Measurements from ENCODE around the gene DDAH1. TPM values are rescaled to one million over a fixed set of nuclear protein-coding genes. Genes with fewer than 3 reads are reported as not detected.

Gene DDAH1
- total and polyA plus RNA-seq, 2 of the 8 experiments (the other 6 are each of a cell fraction or from before 2014, with no cell fraction given) = 22.8 to 54.5 TPM

- TF ChIP-seq, protein P1, sequence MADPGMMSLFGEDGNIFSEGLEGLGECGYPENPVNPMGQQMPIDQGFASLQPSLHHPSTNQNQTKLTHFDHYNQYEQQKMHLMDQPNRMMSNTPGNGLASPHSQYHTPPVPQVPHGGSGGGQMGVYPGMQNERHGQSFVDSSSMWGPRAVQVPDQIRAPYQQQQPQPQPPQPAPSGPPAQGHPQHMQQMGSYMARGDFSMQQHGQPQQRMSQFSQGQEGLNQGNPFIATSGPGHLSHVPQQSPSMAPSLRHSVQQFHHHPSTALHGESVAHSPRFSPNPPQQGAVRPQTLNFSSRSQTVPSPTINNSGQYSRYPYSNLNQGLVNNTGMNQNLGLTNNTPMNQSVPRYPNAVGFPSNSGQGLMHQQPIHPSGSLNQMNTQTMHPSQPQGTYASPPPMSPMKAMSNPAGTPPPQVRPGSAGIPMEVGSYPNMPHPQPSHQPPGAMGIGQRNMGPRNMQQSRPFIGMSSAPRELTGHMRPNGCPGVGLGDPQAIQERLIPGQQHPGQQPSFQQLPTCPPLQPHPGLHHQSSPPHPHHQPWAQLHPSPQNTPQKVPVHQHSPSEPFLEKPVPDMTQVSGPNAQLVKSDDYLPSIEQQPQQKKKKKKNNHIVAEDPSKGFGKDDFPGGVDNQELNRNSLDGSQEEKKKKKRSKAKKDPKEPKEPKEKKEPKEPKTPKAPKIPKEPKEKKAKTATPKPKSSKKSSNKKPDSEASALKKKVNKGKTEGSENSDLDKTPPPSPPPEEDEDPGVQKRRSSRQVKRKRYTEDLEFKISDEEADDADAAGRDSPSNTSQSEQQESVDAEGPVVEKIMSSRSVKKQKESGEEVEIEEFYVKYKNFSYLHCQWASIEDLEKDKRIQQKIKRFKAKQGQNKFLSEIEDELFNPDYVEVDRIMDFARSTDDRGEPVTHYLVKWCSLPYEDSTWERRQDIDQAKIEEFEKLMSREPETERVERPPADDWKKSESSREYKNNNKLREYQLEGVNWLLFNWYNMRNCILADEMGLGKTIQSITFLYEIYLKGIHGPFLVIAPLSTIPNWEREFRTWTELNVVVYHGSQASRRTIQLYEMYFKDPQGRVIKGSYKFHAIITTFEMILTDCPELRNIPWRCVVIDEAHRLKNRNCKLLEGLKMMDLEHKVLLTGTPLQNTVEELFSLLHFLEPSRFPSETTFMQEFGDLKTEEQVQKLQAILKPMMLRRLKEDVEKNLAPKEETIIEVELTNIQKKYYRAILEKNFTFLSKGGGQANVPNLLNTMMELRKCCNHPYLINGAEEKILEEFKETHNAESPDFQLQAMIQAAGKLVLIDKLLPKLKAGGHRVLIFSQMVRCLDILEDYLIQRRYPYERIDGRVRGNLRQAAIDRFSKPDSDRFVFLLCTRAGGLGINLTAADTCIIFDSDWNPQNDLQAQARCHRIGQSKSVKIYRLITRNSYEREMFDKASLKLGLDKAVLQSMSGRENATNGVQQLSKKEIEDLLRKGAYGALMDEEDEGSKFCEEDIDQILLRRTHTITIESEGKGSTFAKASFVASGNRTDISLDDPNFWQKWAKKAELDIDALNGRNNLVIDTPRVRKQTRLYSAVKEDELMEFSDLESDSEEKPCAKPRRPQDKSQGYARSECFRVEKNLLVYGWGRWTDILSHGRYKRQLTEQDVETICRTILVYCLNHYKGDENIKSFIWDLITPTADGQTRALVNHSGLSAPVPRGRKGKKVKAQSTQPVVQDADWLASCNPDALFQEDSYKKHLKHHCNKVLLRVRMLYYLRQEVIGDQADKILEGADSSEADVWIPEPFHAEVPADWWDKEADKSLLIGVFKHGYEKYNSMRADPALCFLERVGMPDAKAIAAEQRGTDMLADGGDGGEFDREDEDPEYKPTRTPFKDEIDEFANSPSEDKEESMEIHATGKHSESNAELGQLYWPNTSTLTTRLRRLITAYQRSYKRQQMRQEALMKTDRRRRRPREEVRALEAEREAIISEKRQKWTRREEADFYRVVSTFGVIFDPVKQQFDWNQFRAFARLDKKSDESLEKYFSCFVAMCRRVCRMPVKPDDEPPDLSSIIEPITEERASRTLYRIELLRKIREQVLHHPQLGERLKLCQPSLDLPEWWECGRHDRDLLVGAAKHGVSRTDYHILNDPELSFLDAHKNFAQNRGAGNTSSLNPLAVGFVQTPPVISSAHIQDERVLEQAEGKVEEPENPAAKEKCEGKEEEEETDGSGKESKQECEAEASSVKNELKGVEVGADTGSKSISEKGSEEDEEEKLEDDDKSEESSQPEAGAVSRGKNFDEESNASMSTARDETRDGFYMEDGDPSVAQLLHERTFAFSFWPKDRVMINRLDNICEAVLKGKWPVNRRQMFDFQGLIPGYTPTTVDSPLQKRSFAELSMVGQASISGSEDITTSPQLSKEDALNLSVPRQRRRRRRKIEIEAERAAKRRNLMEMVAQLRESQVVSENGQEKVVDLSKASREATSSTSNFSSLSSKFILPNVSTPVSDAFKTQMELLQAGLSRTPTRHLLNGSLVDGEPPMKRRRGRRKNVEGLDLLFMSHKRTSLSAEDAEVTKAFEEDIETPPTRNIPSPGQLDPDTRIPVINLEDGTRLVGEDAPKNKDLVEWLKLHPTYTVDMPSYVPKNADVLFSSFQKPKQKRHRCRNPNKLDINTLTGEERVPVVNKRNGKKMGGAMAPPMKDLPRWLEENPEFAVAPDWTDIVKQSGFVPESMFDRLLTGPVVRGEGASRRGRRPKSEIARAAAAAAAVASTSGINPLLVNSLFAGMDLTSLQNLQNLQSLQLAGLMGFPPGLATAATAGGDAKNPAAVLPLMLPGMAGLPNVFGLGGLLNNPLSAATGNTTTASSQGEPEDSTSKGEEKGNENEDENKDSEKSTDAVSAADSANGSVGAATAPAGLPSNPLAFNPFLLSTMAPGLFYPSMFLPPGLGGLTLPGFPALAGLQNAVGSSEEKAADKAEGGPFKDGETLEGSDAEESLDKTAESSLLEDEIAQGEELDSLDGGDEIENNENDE (IDR thresholded peaks at IDR 0.05; ENCODE audit: insufficient replicate concordance, low read length) = no peak
- no peak for TF ChIP-seq NRF1 (IDR thresholded peaks at IDR 0.05; ENCODE audit: low read depth, low read length)
- TF ChIP-seq SP2 (IDR thresholded peaks at IDR 0.05; ENCODE audit: low read length) = no peak
- no peak for TF ChIP-seq POLR2AphosphoS5 (IDR thresholded peaks at IDR 0.05; ENCODE audit: low read depth, low read length)
- no peak for TF ChIP-seq JUND (IDR thresholded peaks at IDR 0.05; ENCODE audit: low read length)
Measured at GRCh38 chr1:85284202-85284601, 180.8 kb downstream of the DDAH1 start (continued).
